Measurements from ENCODE around the gene SYNC. TPM values are rescaled to one million over a fixed set of nuclear protein-coding genes. Genes with fewer than 3 reads are reported as not detected.
A peak's percentile ranks its signal among the peaks of the same experiment; 100 is the strongest.

SYNC gene
- total and polyA plus RNA-seq, 12 donors: 3.2 to 35.4 (median 6.8) TPM

- 56 to 75% (median 62%) methylated on average over 2 of the region's 2 CpGs for WGBS, 4 donors
- H3K27ac ChIP-seq: peak overlapping the region in 1 of 5 donors; percentile 1
- H3K27me3 ChIP-seq: no peaks in the 10 kb centered on the region
- no peak for TF ChIP-seq CTCF (IDR thresholded peaks at IDR 0.05)
- no peak for TF ChIP-seq POLR2A (IDR thresholded peaks at IDR 0.05)
- H3K4me3 ChIP-seq: no peak overlapping the region
- peak in 1 of 7 donors; percentile 21 for DNase-seq
- intact Hi-C loops (cut with DNase I): no loop called here
- H3K9me3 ChIP-seq (replicated peaks in 1 of 3): no peaks in the 10 kb centered on the region
- peaks cover 0 to 30% of the 10 kb centered on the region in 2 donors for H3K36me3 ChIP-seq (replicated peaks in 1 of 2)
- H3K4me1 ChIP-seq (replicated peaks in 1 of 2): peaks cover 0 to 23% of the 10 kb centered on the region in 2 donors
Measured at GRCh38 chr1:32685498-32685897, 17.1 kb downstream of the SYNC start.

GRCh38 chr1:32684167-32684811 is 18.3 kb downstream of the SYNC start:
- H3K4me3 ChIP-seq: no peak overlapping the region
- intact Hi-C loops (cut with DNase I): no loop called here
- H3K36me3 ChIP-seq (replicated peaks in 1 of 2): peaks cover 0 to 38% of the 10 kb centered on the region in 2 donors
- H3K27ac ChIP-seq: peak overlapping the region in 1 of 5 donors; percentile 51
- no peaks in the 10 kb centered on the region for H3K27me3 ChIP-seq
- peaks cover 0 to 24% of the 10 kb centered on the region in 2 donors for H3K4me1 ChIP-seq (replicated peaks in 1 of 2)
- TF ChIP-seq POLR2A (IDR thresholded peaks at IDR 0.05) (no peak), CTCF (IDR thresholded peaks at IDR 0.05) (no peak)
- no peaks in the 10 kb centered on the region for H3K9me3 ChIP-seq (replicated peaks in 1 of 3)
- 49 to 69% (median 57%) methylated on average over 2 of the region's 2 CpGs for WGBS, 4 donors
- DNase-seq: peak in 3 of 7 donors; percentile 30 to 58 (median 31)

- Histone ChIP-seq H3K27me3 (no peaks in the 10 kb centered on the region), H3K36me3 (replicated peaks in 1 of 2) (peaks cover 0 to 46% of the 10 kb centered on the region in 2 donors), H3K9me3 (replicated peaks in 1 of 3) (no peaks in the 10 kb centered on the region), H3K4me1 (replicated peaks in 1 of 2) (peaks cover 0 to 24% of the 10 kb centered on the region in 2 donors), H3K4me3 (no peak overlapping the region), H3K27ac (peak overlapping the region in 1 of 5 donors; percentile 51)
- DNase-seq: peak in 2 of 7 donors; percentile 5 to 28
- TF ChIP-seq POLR2A (IDR thresholded peaks at IDR 0.05): no peak
- no peak for TF ChIP-seq CTCF (IDR thresholded peaks at IDR 0.05)
- intact Hi-C loops (cut with DNase I): no loop called here
- WGBS, 4 donors: 84 to 92% (median 87%) methylated on average over 3 of the region's 3 CpGs
Measured at GRCh38 chr1:32683397-32683796, 19.2 kb downstream of the SYNC start.

GRCh38 chr1:32681999-32682398 is 20.6 kb downstream of the SYNC start:
- peaks cover 0 to 24% of the 10 kb centered on the region in 2 donors for H3K4me1 ChIP-seq (replicated peaks in 1 of 2)
- H3K27ac ChIP-seq: no peak overlapping the region
- WGBS, 4 donors: 66 to 79% (median 68%) methylated on average over 3 of the region's 3 CpGs
- TF ChIP-seq CTCF (IDR thresholded peaks at IDR 0.05) (no peak), POLR2A (IDR thresholded peaks at IDR 0.05) (no peak)
- H3K9me3 ChIP-seq (replicated peaks in 1 of 3): no peaks in the 10 kb centered on the region
- H3K27me3 ChIP-seq: no peaks in the 10 kb centered on the region
- intact Hi-C loops (cut with DNase I): no loop called here
- peaks cover 0 to 54% of the 10 kb centered on the region in 2 donors for H3K36me3 ChIP-seq (replicated peaks in 1 of 2)
- DNase-seq: no peak
- H3K4me3 ChIP-seq: no peak overlapping the region

Data from adrenal gland (tissue), 12 donors.